Measurements from ENCODE around the gene TK2. TPM values are rescaled to one million over a fixed set of nuclear protein-coding genes. Genes with fewer than 3 reads are reported as not detected.

Gene TK2
- total RNA-seq, 4 donors from 2014 or later: 15.7 to 20.6 (median 16.6) TPM

DNA sequence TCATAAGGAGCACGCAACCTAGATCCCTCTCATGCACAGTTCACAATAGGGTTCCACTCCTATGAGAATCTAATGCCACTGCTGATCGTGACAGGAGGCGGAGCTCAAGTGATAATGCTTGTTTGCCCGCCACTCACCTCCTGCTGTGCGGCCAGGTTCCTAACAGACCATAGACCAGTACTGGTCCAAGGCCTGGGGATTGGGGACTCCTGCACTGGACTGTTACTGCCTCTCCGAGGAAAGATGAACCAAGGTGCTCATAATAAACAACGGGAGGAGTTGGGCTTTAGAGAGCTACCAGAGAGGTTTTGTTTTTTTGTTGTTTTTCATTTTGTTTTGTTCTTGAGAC, 58.2 kb downstream of the TK2 start:
- H3K36me3 ChIP-seq: no peaks in the 10 kb centered on the region
- H3K9me3 ChIP-seq: no peaks in the 10 kb centered on the region
- H3K4me1 ChIP-seq: peaks cover 0 to 7% (median 6%) of the 10 kb centered on the region in 4 donors
- no peak for DNase-seq
- intact Hi-C loops (cut with DNase I; ENCODE audit: low total_unique reads) (no loop called here), in situ Hi-C loops (cut with MboI; ENCODE audit: low pct_ligation_motif_present in 1 of 4, low pct_unique_long_range_greater_than_20kb in 1 of 4, low sequenced_read_pairs in 3 of 4) (loop anchor here in 2 of 4 donors (25.0 kb wide), 1 partner anchor 96 kb away; the partner anchor contains the start of gene CMTM2 (in 2 of the 2))
- WGBS, 2 donors (ENCODE audit: low coverage in 1 of 2): 79 to 84% methylated on average over 2 to 7 of the region's 7 CpGs
- no peak overlapping the region for H3K27ac ChIP-seq
- no peaks in the 10 kb centered on the region for H3K27me3 ChIP-seq
- no peak overlapping the region for H3K4me3 ChIP-seq
- TF ChIP-seq POLR2AphosphoS5 (IDR thresholded peaks at IDR 0.05) (no peak), EP300 (IDR thresholded peaks at IDR 0.05; ENCODE audit: low read depth) (no peak), POLR2A (IDR thresholded peaks at IDR 0.05) (no peak)
- TF ChIP-seq, protein P1, sequence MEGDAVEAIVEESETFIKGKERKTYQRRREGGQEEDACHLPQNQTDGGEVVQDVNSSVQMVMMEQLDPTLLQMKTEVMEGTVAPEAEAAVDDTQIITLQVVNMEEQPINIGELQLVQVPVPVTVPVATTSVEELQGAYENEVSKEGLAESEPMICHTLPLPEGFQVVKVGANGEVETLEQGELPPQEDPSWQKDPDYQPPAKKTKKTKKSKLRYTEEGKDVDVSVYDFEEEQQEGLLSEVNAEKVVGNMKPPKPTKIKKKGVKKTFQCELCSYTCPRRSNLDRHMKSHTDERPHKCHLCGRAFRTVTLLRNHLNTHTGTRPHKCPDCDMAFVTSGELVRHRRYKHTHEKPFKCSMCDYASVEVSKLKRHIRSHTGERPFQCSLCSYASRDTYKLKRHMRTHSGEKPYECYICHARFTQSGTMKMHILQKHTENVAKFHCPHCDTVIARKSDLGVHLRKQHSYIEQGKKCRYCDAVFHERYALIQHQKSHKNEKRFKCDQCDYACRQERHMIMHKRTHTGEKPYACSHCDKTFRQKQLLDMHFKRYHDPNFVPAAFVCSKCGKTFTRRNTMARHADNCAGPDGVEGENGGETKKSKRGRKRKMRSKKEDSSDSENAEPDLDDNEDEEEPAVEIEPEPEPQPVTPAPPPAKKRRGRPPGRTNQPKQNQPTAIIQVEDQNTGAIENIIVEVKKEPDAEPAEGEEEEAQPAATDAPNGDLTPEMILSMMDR (IDR thresholded peaks at IDR 0.05): no peak

DNA sequence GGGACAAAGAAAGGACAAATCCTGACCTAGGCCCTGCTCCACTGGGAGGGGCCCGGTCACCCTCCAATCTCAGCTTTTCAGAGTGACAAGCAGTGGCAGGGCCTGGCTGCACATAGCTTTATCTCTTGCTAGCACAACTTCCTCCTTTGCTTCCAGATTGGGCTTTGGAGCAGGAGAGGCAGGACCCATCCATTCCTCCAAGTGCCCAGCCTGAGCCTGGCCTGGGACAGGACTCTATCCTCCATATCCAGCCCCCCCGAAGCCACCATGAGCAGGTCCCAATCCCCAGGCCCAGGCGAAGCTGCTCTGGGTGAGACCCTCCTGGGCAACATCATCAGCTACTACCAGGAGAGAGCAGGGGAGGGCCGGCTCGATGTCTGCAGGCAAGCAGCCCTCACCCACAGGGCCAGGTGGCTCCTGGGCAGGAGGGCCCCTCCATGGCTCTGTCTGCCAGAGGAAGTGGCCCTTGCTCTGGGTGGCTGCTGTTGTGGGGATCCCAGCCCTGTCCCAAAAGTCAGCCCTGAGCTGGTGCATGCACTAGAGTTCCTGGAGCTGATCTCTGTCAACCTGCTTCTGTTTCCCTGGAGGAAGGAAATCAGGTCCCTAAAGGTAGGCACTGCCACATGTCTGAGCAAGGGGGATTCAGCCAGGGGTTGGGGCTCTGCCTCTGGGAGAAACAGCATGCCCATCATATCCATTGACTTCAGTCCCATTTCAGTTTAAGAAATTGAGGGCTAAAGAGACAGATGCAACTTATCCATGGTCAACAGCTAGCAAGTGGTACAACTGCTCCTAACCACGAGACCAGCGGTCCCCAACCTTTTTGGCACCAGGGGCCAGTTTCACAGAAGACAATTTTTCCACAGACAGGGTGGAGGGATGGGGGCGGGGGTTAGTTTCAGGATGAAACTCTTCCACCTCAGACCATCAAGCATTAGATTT, 58.9 kb downstream of the TK2 start:
- H3K9me3 ChIP-seq: no peaks in the 10 kb centered on the region
- DNase-seq: no peak
- H3K27ac ChIP-seq: no peak overlapping the region
- 87% methylated on average over 6 of the region's 8 CpGs; no CpG with 5 or more reads in 1 of the 2 donors for WGBS, 2 donors (ENCODE audit: low coverage in 1 of 2)
- in situ Hi-C loops (cut with MboI; ENCODE audit: low pct_ligation_motif_present in 1 of 4, low pct_unique_long_range_greater_than_20kb in 1 of 4, low sequenced_read_pairs in 3 of 4): loop anchor here in 2 of 4 donors (25.0 kb wide), 1 partner anchor 96 kb away; the partner anchor contains the start of gene CMTM2 (in 2 of the 2)
- no peaks in the 10 kb centered on the region for H3K27me3 ChIP-seq
- no peaks in the 10 kb centered on the region for H3K36me3 ChIP-seq
- peaks cover 0 to 11% (median 8%) of the 10 kb centered on the region in 4 donors for H3K4me1 ChIP-seq
- no peak overlapping the region for H3K4me3 ChIP-seq
- TF ChIP-seq, protein P1 (IDR thresholded peaks at IDR 0.05): no peak
- intact Hi-C loops (cut with DNase I; ENCODE audit: low total_unique reads): no loop called here

DNA sequence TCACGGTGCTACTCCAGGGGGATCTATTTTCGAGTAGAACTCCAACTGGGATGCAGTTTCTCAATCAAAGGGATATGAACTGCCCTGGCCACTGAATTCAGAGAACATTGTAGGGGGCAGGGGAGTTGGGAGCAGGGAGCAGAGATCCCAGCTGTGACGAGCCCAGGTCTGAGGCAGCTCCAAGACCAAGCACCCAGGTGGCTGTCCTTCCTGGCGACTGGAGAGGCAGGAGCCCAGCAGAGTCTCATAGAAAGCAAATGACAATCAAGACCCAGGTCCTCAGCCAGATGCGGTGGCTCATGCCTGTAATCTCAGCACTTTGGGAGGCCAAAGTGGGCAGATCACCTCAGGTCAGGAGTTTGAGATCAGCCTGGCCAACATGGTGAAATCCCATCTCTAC, 60.1 kb downstream of the TK2 start:
- DNase-seq: no peak
- intact Hi-C loops (cut with DNase I; ENCODE audit: low total_unique reads): loop anchor here (5.0 kb wide), 1 partner anchor 83 kb away; no protein-coding TSS in a partner anchor
- in situ Hi-C loops (cut with MboI; ENCODE audit: low pct_ligation_motif_present in 1 of 4, low pct_unique_long_range_greater_than_20kb in 1 of 4, low sequenced_read_pairs in 3 of 4): loop anchor here in 2 of 4 donors (10.0 to 25.0 kb wide), 2 partner anchors 85 to 97 kb away; partner anchors contain the start of gene CMTM2 (in 2 of the 2)

DNA sequence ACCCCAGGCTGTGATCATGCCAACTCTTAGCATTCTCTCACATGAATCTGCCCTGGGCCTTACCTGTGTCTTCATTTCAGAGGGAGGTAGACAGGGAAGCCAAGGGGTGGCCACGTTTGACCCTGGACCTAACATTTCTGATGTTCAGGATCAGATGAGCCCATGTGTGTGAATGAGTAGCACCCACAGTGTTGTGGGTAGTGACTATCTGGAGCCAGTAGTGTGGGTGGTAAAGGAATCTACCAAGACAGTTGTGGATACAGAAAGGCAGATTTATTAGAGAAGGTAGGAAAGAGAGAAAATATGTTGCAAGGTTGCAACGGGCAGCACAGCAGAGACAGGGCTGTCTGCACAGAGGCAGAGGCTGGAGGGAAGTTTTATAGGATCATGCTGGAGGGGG, 60.5 kb downstream of the TK2 start:
- in situ Hi-C loops (cut with MboI; ENCODE audit: low pct_ligation_motif_present in 1 of 4, low pct_unique_long_range_greater_than_20kb in 1 of 4, low sequenced_read_pairs in 3 of 4): loop anchor here in 2 of 4 donors (10.0 to 25.0 kb wide), 2 partner anchors 85 to 98 kb away; partner anchors contain the start of gene CMTM2 (in 2 of the 2)
- intact Hi-C loops (cut with DNase I; ENCODE audit: low total_unique reads): loop anchor here (5.0 kb wide), 1 partner anchor 82 kb away; no protein-coding TSS in a partner anchor
- no peak for DNase-seq

More for the DNA sequence above, 60.1 kb downstream of the TK2 start:
- H3K4me3 ChIP-seq: no peak overlapping the region
- no peaks in the 10 kb centered on the region for H3K27me3 ChIP-seq
- no peaks in the 10 kb centered on the region for H3K36me3 ChIP-seq
- H3K9me3 ChIP-seq: no peaks in the 10 kb centered on the region
- 88% methylated on average over 5 of the region's 5 CpGs; no CpG with 5 or more reads in 1 of the 2 donors for WGBS, 2 donors (ENCODE audit: low coverage in 1 of 2)
- peaks cover 0 to 11% (median 8%) of the 10 kb centered on the region in 4 donors for H3K4me1 ChIP-seq
- no peak overlapping the region for H3K27ac ChIP-seq
- TF ChIP-seq, protein P1 (IDR thresholded peaks at IDR 0.05): no peak
- TF ChIP-seq EP300 (IDR thresholded peaks at IDR 0.05; ENCODE audit: low read depth): no peak
- TF ChIP-seq POLR2A (IDR thresholded peaks at IDR 0.05): no peak
- TF ChIP-seq POLR2AphosphoS5 (IDR thresholded peaks at IDR 0.05): no peak

More for the DNA sequence above, 60.5 kb downstream of the TK2 start:
- no peak overlapping the region for H3K4me3 ChIP-seq
- H3K4me1 ChIP-seq: peaks cover 0 to 11% (median 8%) of the 10 kb centered on the region in 4 donors
- H3K27me3 ChIP-seq: no peaks in the 10 kb centered on the region
- WGBS, 2 donors (ENCODE audit: low coverage in 1 of 2): 61 to 63% methylated on average over 1 to 2 of the region's 2 CpGs
- H3K27ac ChIP-seq: no peak overlapping the region
- no peaks in the 10 kb centered on the region for H3K36me3 ChIP-seq
- H3K9me3 ChIP-seq: no peaks in the 10 kb centered on the region
- TF ChIP-seq, protein P1 (IDR thresholded peaks at IDR 0.05): no peak
- no peak for TF ChIP-seq EP300 (IDR thresholded peaks at IDR 0.05; ENCODE audit: low read depth)
- TF ChIP-seq POLR2A (IDR thresholded peaks at IDR 0.05): no peak
- TF ChIP-seq POLR2AphosphoS5 (IDR thresholded peaks at IDR 0.05): no peak

All from transverse colon (tissue), 4 donors.